K562 (cell line): ENCODE data around the gene SESN2. TPM values are rescaled to one million over a fixed set of nuclear protein-coding genes. Genes with fewer than 3 reads are reported as not detected.

ENCODE experiments used
- ARNT ChIP-seq, 2 experiments: fragments of 450-650 bp; IDR thresholded peaks; 2 replicates each; pipeline ENCODE4 v1.6.1; 2016; ENCODE audit warnings: mild to moderate bottlenecking in 1 of 2
- ATF1 ChIP-seq, 2 experiments: fragments of 450-650 bp in 1 of 2; IDR thresholded peaks; 2 replicates each; pipeline ENCODE4 v1.6.1; 2016; ENCODE audit warnings: missing compliant biosample characterization in 1 of 2, missing genetic modification characterization in 1 of 2
- CREM ChIP-seq: IDR thresholded peaks from 2 replicates; pipeline ENCODE4 v1.6.1; 2014; ENCODE audit warnings: antibody characterized with exemption, low read depth
- E2F3 ChIP-seq: fragments of 250-450 bp; sonication (Bioruptor Pico); IDR thresholded peaks from 2 replicates; pipeline ENCODE4 v1.4.0; 2020; ENCODE audit warnings: mild to moderate bottlenecking
- FOSL1 ChIP-seq: fragments of 200-800 bp; sonication (Bioruptor generic); conservative IDR thresholded peaks from 2 replicates; pipeline ENCODE4 v1.6.1; 2016; ENCODE audit warnings: missing genetic modification characterization, missing compliant biosample characterization
- GATA2 ChIP-seq: sonication (generic); formaldehyde crosslinking; IDR thresholded peaks from 2 replicates; pipeline ENCODE4 v1.4.0; 2020; ENCODE audit warnings: mild to moderate bottlenecking, missing genetic modification reagents
- GMEB1 ChIP-seq: fragments of 250-450 bp; sonication (Bioruptor Pico); IDR thresholded peaks from 2 replicates; pipeline ENCODE4 v1.4.0; 2020; ENCODE audit warnings: mild to moderate bottlenecking
- HDAC1 ChIP-seq, 2 experiments: fragments of 450-650 bp; IDR thresholded peaks; 2 replicates each; pipeline ENCODE4 v1.6.1; 2016 to 2017; ENCODE audit warnings: inconsistent platforms in 1 of 2, mild to moderate bottlenecking in 1 of 2, moderate library complexity in 1 of 2
- HDGF ChIP-seq: fragments of 450-650 bp; IDR thresholded peaks from 2 replicates; pipeline ENCODE4 v1.6.1; 2016
- MAZ ChIP-seq, 2 experiments: fragments of 450-650 bp in 1 of 2; sonication (generic) in 1 of 2; formaldehyde crosslinking; IDR thresholded peaks in 1 of 2; conservative IDR thresholded peaks in 1 of 2; 2 replicates each; pipeline versions ENCODE4 v1.4.0 to v1.5.0; 2020; ENCODE audit warnings: mild to moderate bottlenecking in 1 of 2, missing genetic modification reagents in 1 of 2
- MNT ChIP-seq, 2 experiments: fragments of 450-650 bp; conservative IDR thresholded peaks; 2 replicates each; pipeline ENCODE4 v1.6.1; 2017; ENCODE audit warnings: mild to moderate bottlenecking in 2 of 2, moderate library complexity in 2 of 2
- NR3C1 ChIP-seq: sonication (generic); formaldehyde crosslinking; IDR thresholded peaks from 2 replicates; pipeline ENCODE4 v1.8.1; 2022; ENCODE audit warnings: missing genetic modification reagents
- RB1 ChIP-seq: fragments of 450-650 bp; IDR thresholded peaks from 2 replicates; pipeline ENCODE4 v1.6.1; 2017; ENCODE audit warnings: low read depth, mild to moderate bottlenecking
- RBBP5 ChIP-seq: fragments of 200-600 bp; sonication (generic); IDR thresholded peaks from 2 replicates; pipeline ENCODE4 v1.6.1; 2012; ENCODE audit warnings: borderline replicate concordance, mild to moderate bottlenecking, low read length, control low read depth, inconsistent platforms; ENCODE audit not compliant: insufficient read depth, poor library complexity, severe bottlenecking
- RBM22 ChIP-seq: fragments of 200-400 bp; formaldehyde crosslinking; IDR thresholded peaks from 2 replicates; pipeline ENCODE4 v1.6.1; 2018; ENCODE audit warnings: low read length, low read depth; ENCODE audit not compliant: poor library complexity, severe bottlenecking
- RCOR1 ChIP-seq, 2 experiments: IDR thresholded peaks; 2 replicates each; pipeline ENCODE4 v1.6.1; 2012; ENCODE audit warnings: low read depth in 2 of 2, low read length in 2 of 2, borderline replicate concordance in 1 of 2, improper control_type of control experiment in 1 of 2
- SAFB2 ChIP-seq: fragments of 200-400 bp; formaldehyde crosslinking; IDR thresholded peaks from 2 replicates; pipeline ENCODE4 v1.6.1; 2018; ENCODE audit warnings: borderline replicate concordance, low read length, low read depth, moderate library complexity; ENCODE audit not compliant: severe bottlenecking
- SMARCC2 ChIP-seq: fragments of 450-650 bp; IDR thresholded peaks from 2 replicates; pipeline ENCODE4 v1.6.1; 2017; ENCODE audit warnings: antibody characterized with exemption, moderate library complexity, mild to moderate bottlenecking, low read depth
- SRF ChIP-seq, 2 experiments: fragments of 250-450, 450-650 bp in 1 of 2; sonication (Bioruptor Pico) in 1 of 2; sonication (generic) in 1 of 2; formaldehyde crosslinking; IDR thresholded peaks; 2 replicates each; pipeline versions ENCODE4 v1.5.0 to v1.5.1; 2020 to 2022; ENCODE audit warnings: mild to moderate bottlenecking in 1 of 2, missing genetic modification reagents in 1 of 2
- TAF9B ChIP-seq: fragments of 450-650 bp; IDR thresholded peaks from 2 replicates; pipeline ENCODE4 v1.6.1; 2018; ENCODE audit warnings: mild to moderate bottlenecking; ENCODE audit not compliant: partially characterized antibody
- TEAD4 ChIP-seq, 2 experiments: sonication (generic) in 1 of 2; formaldehyde crosslinking in 1 of 2; IDR thresholded peaks; 2 replicates each; pipeline versions ENCODE4 v1.6.1 to v1.8.0; 2012 to 2022; ENCODE audit warnings: borderline replicate concordance in 1 of 2, inconsistent platforms in 1 of 2, low read length in 1 of 2, mild to moderate bottlenecking in 1 of 2, missing genetic modification reagents in 1 of 2
- ZBED1 ChIP-seq: IDR thresholded peaks from 2 replicates; pipeline ENCODE4 v1.6.1; 2014
- ZBTB2 ChIP-seq: fragments of 450-650 bp; IDR thresholded peaks from 2 replicates; pipeline ENCODE4 v1.6.1; 2016; ENCODE audit warnings: antibody characterized with exemption
- ZNF561 ChIP-seq: fragments of 450-650 bp; formaldehyde crosslinking; conservative IDR thresholded peaks from 2 replicates; pipeline ENCODE4 v1.4.0; 2020; ENCODE audit warnings: mild to moderate bottlenecking, moderate library complexity
- polyA plus RNA-seq, 8 experiments: library from polyadenylated mRNA; depleted of rRNA in 4 of 8; stranded (reverse) in 5 of 8; unstranded in 3 of 8; fragments of >200 nt; fragmentation: Nextera tagmentation in 2 of 8; fragmentation: Illumina TruSeq in 1 of 8; extraction: Ambion mirVana in 2 of 8; extraction: Trizol in 1 of 8; gene quantifications; 2 replicates each; pipeline versions ENCODE4 v1.2.1 to v1.2.3, GENCODE V29; 2011 to 2014; ENCODE audit warnings: inconsistent platforms in 1 of 8, missing spikeins in 1 of 8
- total RNA-seq, 7 experiments: library from RNA; depleted of rRNA in 6 of 7; stranded (reverse); fragments of >200 nt in 6 of 7; fragmentation: Illumina TruSeq in 2 of 7; extraction: Trizol in 2 of 7; gene quantifications; 2 replicates each; pipeline versions ENCODE4 v1.2.1 to v1.2.3, GENCODE V29; 2011 to 2021; ENCODE audit warnings: low replicate concordance in 1 of 7

Gene SESN2
- total and polyA plus RNA-seq, 9 of the 15 experiments (the other 6 are each of a cell fraction or from before 2014, with no cell fraction given), result 3.7 to 71.3 (median 16.8) TPM

GRCh38 chr1:28266920-28267322 is 7.6 kb downstream of the SESN2 start (continued):
- TF ChIP-seq NR3C1 (CRISPR knock-in tag), result no peak
- TF ChIP-seq GATA2 (CRISPR knock-in tag), result peak; percentile 93
- TF ChIP-seq ZBTB2, result peak; percentile 69; the same call in 1 of the 2 replicates
- TF ChIP-seq GMEB1, result no peak
- peak; percentile 50 to 80; a peak in 1 of 4 replicates for TF ChIP-seq ARNT (IDR thresholded peaks at IDR 0.05)
- TF ChIP-seq FOSL1 (tag), result peak; percentile 39; the same call in 1 of the 2 replicates
- TF ChIP-seq ZBED1, result no peak
- no peak for TF ChIP-seq TAF9B
- 0 out of 2 replicates have a peak, but pooled peaks have one; percentile 44 for TF ChIP-seq RB1
- no peak for TF ChIP-seq E2F3 (CRISPR knock-in tag)
- TF ChIP-seq SAFB2, result no peak
- TF ChIP-seq RBM22, result no peak
- TF ChIP-seq MAZ (CRISPR knock-in tag; conservative IDR thresholded peaks at IDR 0.05 in 1 of 2, IDR thresholded peaks at IDR 0.05 in 1 of 2), result peak in 1 of 2 experiments; percentile 62; a peak in 2 of 4 replicates
- TF ChIP-seq TEAD4 (IDR thresholded peaks at IDR 0.05; ENCODE audit: low read length), result peak; percentile 57; the same call in 1 of the 2 replicates
- no peak for TF ChIP-seq TEAD4 (CRISPR knock-in tag; IDR thresholded peaks at IDR 0.05; ENCODE audit: borderline replicate concordance)
- peak in 1 of 2 experiments; percentile 75; a peak in 1 of 4 replicates for TF ChIP-seq HDAC1 (IDR thresholded peaks at IDR 0.05)
- TF ChIP-seq ATF1 (CRISPR knock-in tag; IDR thresholded peaks at IDR 0.05), result no peak
- peak; percentile 45; the same call in 1 of the 2 replicates for TF ChIP-seq ATF1 (tag; IDR thresholded peaks at IDR 0.05)
- TF ChIP-seq SMARCC2, result peak; percentile 64; the same call in 1 of the 2 replicates
- 0 out of 4 replicates have a peak, but pooled peaks of 1 of the 2 experiments have one; percentile 48 for TF ChIP-seq MNT (conservative IDR thresholded peaks at IDR 0.05)
- peak; percentile 73; the same call in 1 of the 2 replicates for TF ChIP-seq HDGF
- peak; percentile 48 to 89; a peak in 2 of 4 replicates for TF ChIP-seq RCOR1 (IDR thresholded peaks at IDR 0.05; ENCODE audit: borderline replicate concordance in 1 of 2, low read depth in 2 of 2, low read length in 2 of 2)
- peak in 1 of 2 experiments; percentile 25; a peak in 1 of 4 replicates for TF ChIP-seq SRF (CRISPR knock-in tag; IDR thresholded peaks at IDR 0.05)
- TF ChIP-seq CREM, result peak; percentile 58
- no peak for TF ChIP-seq ZNF561 (CRISPR knock-in tag)
- TF ChIP-seq RBBP5, result peak; percentile 55
